ENCODE measurements around the gene MTCP1. TPM values are rescaled to one million over a fixed set of nuclear protein-coding genes. Genes with fewer than 3 reads are reported as not detected.

The MTCP1 gene
- total and polyA plus RNA-seq, 9 of the 15 experiments (the other 6 are each of a cell fraction or from before 2014, with no cell fraction given), result 12.7 to 28.0 (median 22.9) TPM

GRCh38 chrX:155070038-155070437 is 898 bp downstream of the MTCP1 start (continued):
- TF ChIP-seq CUX1 (CRISPR knock-in tag; IDR thresholded peaks at IDR 0.05), result no peak

GRCh38 chrX:155069414-155069813 is 1.5 kb downstream of the MTCP1 start:
- no peak overlapping the region for H3K27ac ChIP-seq (ENCODE audit: extremely low read depth, low read depth, low read length)
- H3K4me2 ChIP-seq (ENCODE audit: insufficient read depth, low read length), result peak overlapping the region; percentile 79
- H3K27me3 ChIP-seq (ENCODE audit: control insufficient read depth in 2 of 2, insufficient read depth in 2 of 2, low read length in 2 of 2), result no peaks in the 10 kb centered on the region
- 0 out of 2 replicates have a peak overlapping the region, but pooled peaks have one; percentile 92 for H2AFZ ChIP-seq (ENCODE audit: low read depth, low read length)
- DNase-seq (ENCODE audit: extremely low read depth in 1 of 4, low spot score in 3 of 4), result no peak
- peak overlapping the region in 1 of 2 experiments; percentile 75; a peak in 2 of 4 replicates for H3K9ac ChIP-seq (ENCODE audit: insufficient read depth in 1 of 2, low read depth in 2 of 2, low read length in 2 of 2)
- no peaks in the 10 kb centered on the region for H3K9me1 ChIP-seq (ENCODE audit: control insufficient read depth, insufficient read depth, low read length)
- H3K4me1 ChIP-seq (replicated peaks in 1 of 2; ENCODE audit: control insufficient read depth in 2 of 2, insufficient read depth in 2 of 2, low read length in 2 of 2), result peaks cover 4 to 11% of the 10 kb centered on the region in 2 experiments; a peak in 4 of 5 replicates
- FAIRE-seq, result no peak
- H3K9me3 ChIP-seq (replicated peaks; ENCODE audit: control insufficient read depth, insufficient read depth, low read depth, low read length), result no peaks in the 10 kb centered on the region
- in situ Hi-C loops (cut with MboI), result no loop called here
- H4K20me1 ChIP-seq (replicated peaks; ENCODE audit: control insufficient read depth, insufficient read depth, low read length), result no peaks in the 10 kb centered on the region
- 18% methylated on average over 1 of the region's 1 CpG for WGBS (ENCODE audit: insufficient coverage, low coverage, missing lambda C conversion rate)
- H3K4me3 ChIP-seq, result peak overlapping the region; percentile 71
- ChIA-PET POLR2A (no interaction called here), CTCF (ENCODE audit: low intra/inter-chr PET ratio) (interaction anchor here (0.8 kb wide), 1 partner anchor 103 kb away, joined by 3 read pairs; no protein-coding TSS in a partner anchor)
- no peak for ATAC-seq
- H3K36me3 ChIP-seq (ENCODE audit: control insufficient read depth, insufficient read depth, low read length), result peaks cover 17% of the 10 kb centered on the region
- no TSS peak for BruUV-seq (replicated peaks)
- intact Hi-C loops (cut with micrococcal nuclease), result no loop called here
- peaks cover 61% of the 10 kb centered on the region for H3K79me2 ChIP-seq (ENCODE audit: control insufficient read depth, insufficient read depth, low read length)
- no peak for TF ChIP-seq ASH1L (IDR thresholded peaks at IDR 0.05; ENCODE audit: borderline replicate concordance, low read depth, partially characterized antibody)
- no peak for TF ChIP-seq TRIM25 (IDR thresholded peaks at IDR 0.05; ENCODE audit: borderline replicate concordance)
- TF ChIP-seq HIVEP1 (CRISPR knock-in tag; IDR thresholded peaks at IDR 0.05), result no peak
- TF ChIP-seq KDM1A (IDR thresholded peaks at IDR 0.05), result peak in 1 of 2 experiments; percentile 56; a peak in 1 of 4 replicates
- TF ChIP-seq ZNF764 (CRISPR knock-in tag; IDR thresholded peaks at IDR 0.05; ENCODE audit: low read depth), result no peak
- peak; percentile 80 for TF ChIP-seq BCOR (IDR thresholded peaks at IDR 0.05)
- no peak for TF ChIP-seq POU5F1 (IDR thresholded peaks at IDR 0.05; ENCODE audit: borderline replicate concordance, low read depth, low read length, partially characterized antibody)
- TF ChIP-seq RBM25 (IDR thresholded peaks at IDR 0.05; ENCODE audit: low read depth, low read length, severe bottlenecking), result peak; percentile 75
- TF ChIP-seq ZFP36 (IDR thresholded peaks at IDR 0.05; ENCODE audit: low read depth, low read length, partially characterized antibody), result peak; percentile 81
- TF ChIP-seq MTF1 (CRISPR knock-in tag; IDR thresholded peaks at IDR 0.05; ENCODE audit: borderline replicate concordance), result no peak
- TF ChIP-seq ZBTB43 (CRISPR knock-in tag; IDR thresholded peaks at IDR 0.05), result no peak
- no peak for TF ChIP-seq SRF (CRISPR knock-in tag; IDR thresholded peaks at IDR 0.05)
